Measurements from ENCODE around the gene TWF2. TPM values are rescaled to one million over a fixed set of nuclear protein-coding genes. Genes with fewer than 3 reads are reported as not detected.

TWF2 gene
- total and polyA plus RNA-seq, 2 of the 4 experiments (the other 2 are of a cell fraction), result 111 to 145 TPM

- DNase-seq (peak; percentile 79), ATAC-seq (ENCODE audit: low read depth) (peak; percentile 65)
- intact Hi-C loops (cut with micrococcal nuclease) (no loop called here), dilution Hi-C loops (cut with HindIII; ENCODE audit: low sequenced_read_pairs, unreplicated experiment) (no loop called here), in situ Hi-C loops (cut with MboI; ENCODE audit: low sequenced_read_pairs) (no loop called here)
- peaks cover 8% of the 10 kb centered on the region for H3K4me1 ChIP-seq (ENCODE audit: control insufficient read depth, insufficient read depth, low read length)
- H3K14ac ChIP-seq (replicated peaks; ENCODE audit: low read depth, low read length), result peak overlapping the region; percentile 25
- no peak overlapping the region for H3K27ac ChIP-seq (ENCODE audit: insufficient read depth, low read length)
- peak overlapping the region; percentile 5; the same call in 1 of the 2 replicates for H3K23ac ChIP-seq (ENCODE audit: low read depth, low read length)
- BruUV-seq (replicated peaks), result no TSS peak
- H4K5ac ChIP-seq (ENCODE audit: low read depth, low read length), result no peak overlapping the region
- peaks cover 16% of the 10 kb centered on the region for H3K9me1 ChIP-seq (ENCODE audit: insufficient read depth, low read length)
- POLR2A ChIA-PET (ENCODE audit: unreplicated experiment), result no interaction called here
- H3K4ac ChIP-seq (ENCODE audit: low read depth, low read length), result 0 out of 2 replicates have a peak overlapping the region, but pooled peaks have one; percentile 3
- TF ChIP-seq SMC3 (IDR thresholded peaks at IDR 0.05; ENCODE audit: low read depth, low read length), result no peak
- TF ChIP-seq FOS (IDR thresholded peaks at IDR 0.05; ENCODE audit: low read depth, low read length), result 0 out of 2 replicates have a peak, but pooled peaks have one; percentile 23
- no peak overlapping the region for H2BK15ac ChIP-seq (ENCODE audit: low read depth, low read length)
- no peaks in the 10 kb centered on the region for H3K9me3 ChIP-seq (ENCODE audit: control insufficient read depth, insufficient read depth, low read length)
- no peak overlapping the region for H2BK20ac ChIP-seq (ENCODE audit: low read depth, low read length)
- H3K36me3 ChIP-seq (ENCODE audit: control insufficient read depth, insufficient read depth, low read length), result peaks cover 34% of the 10 kb centered on the region
- no peak overlapping the region; the same call in 1 of the 2 replicates for H2BK120ac ChIP-seq (ENCODE audit: low read depth, low read length)
- H2AFZ ChIP-seq (replicated peaks; ENCODE audit: low read length, poor library complexity), result peak overlapping the region; percentile 73
- H3K9ac ChIP-seq (ENCODE audit: low read depth, low read length), result no peak overlapping the region
- H3K18ac ChIP-seq (ENCODE audit: low read depth, low read length), result no peak overlapping the region
- H4K91ac ChIP-seq (ENCODE audit: insufficient read depth, low read depth, low read length), result 0 out of 2 replicates have a peak overlapping the region, but pooled peaks have one; percentile 3
- peaks cover 15% of the 10 kb centered on the region for H4K20me1 ChIP-seq (ENCODE audit: insufficient read depth, low read length)
- CTCF ChIA-PET, result no interaction called here
- no peaks in the 10 kb centered on the region for H3K27me3 ChIP-seq (ENCODE audit: control insufficient read depth, insufficient read depth, low read length)
- 23% methylated on average over 6 of the region's 13 CpGs; no CpG with 5 or more reads in 1 of the 2 experiments for WGBS, 2 experiments (ENCODE audit: extremely low coverage in 2 of 2, insufficient read length in 1 of 2)
- peak overlapping the region; percentile 43; the same call in 1 of the 2 replicates for H2AK5ac ChIP-seq (ENCODE audit: low read depth, low read length)
- 0 out of 4 replicates have a peak overlapping the region, but pooled peaks of 1 of the 2 experiments have one; percentile 20 for H4K8ac ChIP-seq (ENCODE audit: low read depth in 2 of 2, low read length in 2 of 2)
- no peak overlapping the region for H3K4me3 ChIP-seq (ENCODE audit: insufficient read depth, low read depth, low read length)
- no peak overlapping the region for H3K56ac ChIP-seq (ENCODE audit: extremely low read depth, insufficient read depth, low read length)
- no peak overlapping the region; the same call in 1 of the 2 replicates for H3K4me2 ChIP-seq (ENCODE audit: low read depth, low read length)
- H2BK5ac ChIP-seq (ENCODE audit: low read depth, low read length, poor library complexity, severe bottlenecking), result no peak overlapping the region
- H3K79me1 ChIP-seq (ENCODE audit: low read depth in 1 of 2, low read length in 2 of 2), result peaks cover 2 to 6% of the 10 kb centered on the region in 2 experiments; a peak in 1 of 4 replicates
- peak overlapping the region; percentile 52 for H2AK9ac ChIP-seq (replicated peaks; ENCODE audit: low read depth, low read length, poor library complexity)
These were observed 22.2 kb downstream of the TWF2 start for GRCh38 chr3:52216585-52217408.
